Right renal cortex interstitium (tissue), 3 donors: ENCODE data around the gene PRX. TPM values are rescaled to one million over a fixed set of nuclear protein-coding genes. Genes with fewer than 3 reads are reported as not detected.
A peak's percentile ranks its signal among the peaks of the same experiment; 100 is the strongest.

ENCODE experiments used
- DNase-seq, 3 donors: peaks; one replicate each; pipeline ENCODE4 v3.0.0-alpha.2; 2013; ENCODE audit warnings: low read depth in 3 of 3, low spot score in 2 of 3
- polyA plus RNA-seq, 3 donors: library from polyadenylated mRNA; unstranded; fragments of 120-200 nt; gene quantifications; one replicate each; pipeline ENCODE4 v1.2.1, GENCODE V29; 2013; ENCODE audit not compliant: insufficient read length in 3 of 3

Gene PRX
- polyA plus RNA-seq, 3 donors, result 10.6 to 11.9 (median 11.1) TPM

- no peak for DNase-seq
Observed at GRCh38 chr19:40369797-40370196, 43.4 kb downstream of the PRX start.

GRCh38 chr19:40367577-40368434 lies 45.4 kb downstream of the PRX start:
- no peak for DNase-seq

GRCh38 chr19:40366697-40367561 lies 46.2 kb downstream of the PRX start:
- peak in 1 of 3 donors; percentile 21 for DNase-seq

- peak in 2 of 3 donors; percentile 74 to 77 for DNase-seq
Observed at GRCh38 chr19:40365613-40366401, 47.4 kb downstream of the PRX start.

GRCh38 chr19:40365010-40365409 lies 48.2 kb downstream of the PRX start:
- no peak for DNase-seq

- DNase-seq, result no peak
Observed at GRCh38 chr19:40363069-40363468, 50.1 kb downstream of the PRX start.

GRCh38 chr19:40362160-40362559 lies 51.0 kb downstream of the PRX start:
- no peak for DNase-seq

- DNase-seq, result no peak
Observed at GRCh38 chr19:40360708-40361241, 52.4 kb downstream of the PRX start.

GRCh38 chr19:40360020-40360707 lies 53.0 kb downstream of the PRX start:
- no peak for DNase-seq

GRCh38 chr19:40358773-40359172 lies 54.4 kb downstream of the PRX start:
- DNase-seq, result no peak

- no peak for DNase-seq
Observed at GRCh38 chr19:40357640-40358039, 55.5 kb downstream of the PRX start.

- DNase-seq, result no peak
Observed at GRCh38 chr19:40356681-40357595, 56.2 kb downstream of the PRX start.

GRCh38 chr19:40355975-40356680 lies 57.0 kb downstream of the PRX start:
- no peak for DNase-seq

GRCh38 chr19:40348961-40349507 lies 64.1 kb downstream of the PRX start:
- DNase-seq, result peak in 1 of 3 donors; percentile 21

GRCh38 chr19:40348125-40348913 lies 64.9 kb downstream of the PRX start, which contains the start of the genes C19orf47 and PLD3:
TSS of gene C19orf47 (minus strand) at chr19:40348397. CDS start at chr19:40341857, 6,540 bp downstream.
TSS of gene PLD3 (plus strand) at chr19:40348695. CDS start at chr19:40366484, 17,789 bp downstream.
- peak; percentile 88 to 96 (median 95) for DNase-seq

GRCh38 chr19:40344422-40344821 lies 68.8 kb downstream of the PRX start:
- DNase-seq, result no peak
